A549 (cell line): Measurements from ENCODE around the gene MCM5. TPM values are rescaled to one million over a fixed set of nuclear protein-coding genes. Genes with fewer than 3 reads are reported as not detected.

Experiments used
- ATAC-seq, 2 experiments: fragments of 200-7000 bp in 1 of 2; fragments of >200 bp in 1 of 2; cut with Nextera tagmentation in 1 of 2; cut with Tn5 transposase in 1 of 2; 3 replicates each; pipeline versions ENCODE4 v1.8.0 to v1.9.1; 2018 to 2020; ENCODE audit warnings: mild to moderate bottlenecking in 1 of 2, moderate library complexity in 1 of 2
- CTCF ChIA-PET: fragments of 300-600 bp; sonication (Branson Sonifier 250); formaldehyde crosslinking; extraction: SDS; loops from one replicate; lab custom pipeline; 2021; ENCODE audit warnings: antibody characterized with exemption, inconsistent platforms; lab: Yijun Ruan, JAX
- POLR2A ChIA-PET: fragments of 350-600 bp; formaldehyde crosslinking; extraction: SDS; loops from one replicate; lab custom pipeline; 2021; ENCODE audit warnings: antibody characterized with exemption, inconsistent platforms; lab: Yijun Ruan, JAX
- DNase-seq, 2 experiments: peaks; one replicate each; pipeline versions ENCODE4 v3.0.0 to v3.0.0-alpha.2; 2011 to 2016; ENCODE audit warnings: low read depth in 1 of 2, low spot score in 1 of 2
- FAIRE-seq: peaks from 2 replicates; lab custom pipeline; 2011; peaks lifted over from hg19 to GRCh38; lab: Jason Lieb, UNC
- H3K27ac ChIP-seq, 2 experiments: fragments of >200 bp; sonication (Bioruptor Twin); formaldehyde crosslinking; 3 replicates each; pipeline ENCODE4 v1.5.1; 2016 to 2017
- H3K4me1 ChIP-seq: fragments of >200 bp; sonication (Bioruptor Twin); formaldehyde crosslinking; 3 replicates; pipeline ENCODE4 v1.6.1; 2016
- H3K4me2 ChIP-seq: fragments of >200 bp; sonication (Bioruptor Twin); formaldehyde crosslinking; 3 replicates; pipeline ENCODE4 v1.6.1; 2016
- H3K4me3 ChIP-seq: fragments of >200 bp; sonication (Bioruptor Twin); formaldehyde crosslinking; 3 replicates; pipeline ENCODE4 v1.5.1; 2016
- H3K9me3 ChIP-seq: fragments of >200 bp; sonication (Bioruptor Twin); formaldehyde crosslinking; 3 replicates; pipeline ENCODE4 v1.6.1; 2016
- CBX2 ChIP-seq: fragments of 200-600 bp; sonication (generic); IDR thresholded peaks from 2 replicates; pipeline ENCODE4 v1.6.1; 2016; ENCODE audit warnings: low read depth, mild to moderate bottlenecking, borderline replicate concordance
- CBX8 ChIP-seq: fragments of 200-600 bp; sonication (generic); IDR thresholded peaks from 2 replicates; pipeline ENCODE4 v1.6.1; 2016
- CEBPB ChIP-seq, 2 experiments: fragments of >200 bp in 1 of 2; sonication (Bioruptor Twin) in 1 of 2; formaldehyde crosslinking in 1 of 2; IDR thresholded peaks; 2 replicates each; pipeline ENCODE4 v1.6.1; 2012 to 2016
- CHD4 ChIP-seq: fragments of 200-600 bp; sonication (generic); IDR thresholded peaks from 2 replicates; pipeline ENCODE4 v1.6.1; 2016; ENCODE audit warnings: antibody characterized with exemption, mild to moderate bottlenecking, borderline replicate concordance
- E2F6 ChIP-seq: IDR thresholded peaks from 2 replicates; pipeline ENCODE4 v1.6.1; 2012; ENCODE audit warnings: low read depth, borderline replicate concordance
- EHF ChIP-seq: fragments of 250-450 bp; sonication (Bioruptor Pico); IDR thresholded peaks from 2 replicates; pipeline ENCODE4 v1.5.0; 2020; ENCODE audit warnings: mild to moderate bottlenecking
- EHMT2 ChIP-seq: fragments of 200-600 bp; sonication (generic); IDR thresholded peaks from 2 replicates; pipeline ENCODE4 v1.6.1; 2016; ENCODE audit warnings: antibody characterized with exemption, low read depth, mild to moderate bottlenecking, moderate library complexity
- ELK1 ChIP-seq: fragments of 150-350 bp; IDR thresholded peaks from 2 replicates; pipeline ENCODE4 v1.6.1; 2014; ENCODE audit warnings: low read depth, mild to moderate bottlenecking, low read length
- EP300 ChIP-seq, 2 experiments: fragments of >200 bp; sonication (Bioruptor Twin); formaldehyde crosslinking; IDR thresholded peaks; 2 replicates in 1 of 2; 3 replicates in 1 of 2; pipeline ENCODE4 v1.6.1; 2016 to 2017
- ESRRA ChIP-seq: fragments of 150-350 bp; IDR thresholded peaks from 2 replicates; pipeline ENCODE4 v1.6.1; 2014; ENCODE audit warnings: mild to moderate bottlenecking, low read length, borderline replicate concordance
- FOSB ChIP-seq: fragments of 250-450 bp; sonication (Bioruptor Pico); IDR thresholded peaks from 2 replicates; pipeline ENCODE4 v1.5.0; 2020; ENCODE audit warnings: mild to moderate bottlenecking, moderate library complexity
- FOSL2 ChIP-seq, 2 experiments: fragments of 450-650 bp in 1 of 2; fragments of >200 bp in 1 of 2; sonication (Bioruptor Twin) in 1 of 2; formaldehyde crosslinking; IDR thresholded peaks; 2 replicates each; pipeline versions ENCODE4 v1.5.0 to v1.6.1; 2016 to 2020; ENCODE audit warnings: mild to moderate bottlenecking in 1 of 2, moderate library complexity in 1 of 2
- FOXS1 ChIP-seq: fragments of 250-450 bp; sonication (Bioruptor Pico); IDR thresholded peaks from 2 replicates; pipeline ENCODE4 v1.5.0; 2020; ENCODE audit warnings: mild to moderate bottlenecking, moderate library complexity
- HMGXB4 ChIP-seq: fragments of 250-450 bp; sonication (Bioruptor Pico); IDR thresholded peaks from 2 replicates; pipeline ENCODE4 v1.5.0; 2021; ENCODE audit warnings: mild to moderate bottlenecking, moderate library complexity, borderline replicate concordance
- JUN ChIP-seq, 2 experiments: fragments of >200 bp; sonication (Bioruptor Twin); formaldehyde crosslinking; IDR thresholded peaks; 2 replicates in 1 of 2; 3 replicates in 1 of 2; pipeline ENCODE4 v1.6.1; 2016 to 2017
- KDM5A ChIP-seq: fragments of 200-600 bp; sonication (generic); IDR thresholded peaks from 2 replicates; pipeline ENCODE4 v1.6.1; 2016; ENCODE audit warnings: antibody characterized with exemption, mild to moderate bottlenecking
- MAZ ChIP-seq: fragments of 150-350 bp; IDR thresholded peaks from 2 replicates; pipeline ENCODE4 v1.6.1; 2014; ENCODE audit warnings: antibody characterized with exemption, low read depth, low read length, borderline replicate concordance
- MYC ChIP-seq: IDR thresholded peaks from 2 replicates; pipeline ENCODE4 v1.6.1; 2012; ENCODE audit warnings: mild to moderate bottlenecking, inconsistent platforms, low read length, improper control_type of control experiment, borderline replicate concordance
- NFE2L2 ChIP-seq: fragments of 150-350 bp; conservative IDR thresholded peaks from 2 replicates; pipeline ENCODE4 v1.6.1; 2014; ENCODE audit warnings: low read length
- NR3C1 ChIP-seq: fragments of >200 bp; sonication (Bioruptor Twin); formaldehyde crosslinking; IDR thresholded peaks from 3 replicates; pipeline ENCODE4 v1.6.1; 2017
- PBX3 ChIP-seq: IDR thresholded peaks from 2 replicates; pipeline ENCODE4 v1.6.1; 2012
- POLR2AphosphoS2 ChIP-seq: conservative IDR thresholded peaks from 2 replicates; pipeline ENCODE4 v1.6.1; 2012; ENCODE audit warnings: low read length, improper control_type of control experiment, inconsistent platforms
- RAD21 ChIP-seq, 2 experiments: fragments of >200 bp in 1 of 2; sonication (Bioruptor Twin) in 1 of 2; formaldehyde crosslinking in 1 of 2; IDR thresholded peaks in 1 of 2; conservative IDR thresholded peaks in 1 of 2; 2 replicates in 1 of 2; 3 replicates in 1 of 2; pipeline ENCODE4 v1.6.1; 2012 to 2018; ENCODE audit warnings: inconsistent platforms in 1 of 2
- RCOR1 ChIP-seq: fragments of 150-350 bp; IDR thresholded peaks from 2 replicates; pipeline ENCODE4 v1.6.1; 2014; ENCODE audit warnings: antibody characterized with exemption, low read length, low read depth
- RFX5 ChIP-seq: fragments of 450-650 bp; IDR thresholded peaks from 2 replicates; pipeline ENCODE4 v1.7.1; 2014; ENCODE audit warnings: antibody characterized with exemption, mild to moderate bottlenecking, moderate library complexity
- RNF2 ChIP-seq: fragments of 200-600 bp; sonication (generic); IDR thresholded peaks from 2 replicates; pipeline ENCODE4 v1.6.1; 2016; ENCODE audit warnings: low read depth, mild to moderate bottlenecking, antibody characterized with exemption, moderate library complexity, borderline replicate concordance
- TP53 ChIP-seq: fragments of 250-450 bp; sonication (Bioruptor Pico); IDR thresholded peaks from 2 replicates; pipeline ENCODE4 v1.5.0; 2021; ENCODE audit warnings: mild to moderate bottlenecking, moderate library complexity
- USF2 ChIP-seq: fragments of 450-650 bp; IDR thresholded peaks from 2 replicates; pipeline ENCODE4 v1.6.1; 2014; ENCODE audit warnings: antibody characterized with exemption
- ZSCAN20 ChIP-seq: fragments of 250-450 bp; sonication (Bioruptor Pico); IDR thresholded peaks from 2 replicates; pipeline ENCODE4 v1.8.0; 2022; ENCODE audit warnings: mild to moderate bottlenecking, moderate library complexity
- WGBS: methylation state at CpG from one replicate; pipeline ENCODE4 v1.1.6; 2017; ENCODE audit errors: missing lambda C conversion rate; 5-methylcytosine and 5-hydroxymethylcytosine counted together
- polyA plus RNA-seq, 4 experiments: library from polyadenylated mRNA; depleted of rRNA in 3 of 4; stranded (reverse); fragments of >200 nt; fragmentation: RNase III in 1 of 4; extraction: RNeasy Plus Mini Kit Qiagen cat#74134 plus additional on column Dnase treatment in 1 of 4; gene quantifications; 2 replicates in 3 of 4; 3 replicates in 1 of 4; pipeline ENCODE4 v1.2.3, GENCODE V29; 2011 to 2017

Gene MCM5
- polyA plus RNA-seq, 2 of the 4 experiments (the other 2 are of a cell fraction) = 50.2 to 94.4 TPM

GRCh38 chr22:35450824-35451569 is 51.1 kb downstream of the MCM5 start:
- H3K4me3 ChIP-seq = no peak overlapping the region
- no peak for DNase-seq
- no peaks in the 10 kb centered on the region for H3K9me3 ChIP-seq
- TF ChIP-seq PBX3 (no peak), NR3C1 (no peak), ZSCAN20 (CRISPR knock-in tag) (no peak), CHD4 (no peak), FOSB (CRISPR knock-in tag) (no peak), CEBPB (IDR thresholded peaks at IDR 0.05) (no peak), MYC (no peak), CBX8 (no peak), EP300 (IDR thresholded peaks at IDR 0.05) (no peak), CBX2 (no peak), EHMT2 (no peak), RFX5 (no peak), MAZ (no peak), USF2 (no peak), ELK1 (no peak), EHF (CRISPR knock-in tag) (no peak)
- no peak overlapping the region for H3K27ac ChIP-seq
- FAIRE-seq = no peak
- H3K4me2 ChIP-seq = no peak overlapping the region
- ChIA-PET CTCF (no interaction called here), POLR2A (no interaction called here)
- WGBS = 86% methylated on average over 16 of the region's 18 CpGs
- ATAC-seq = no peak
- H3K4me1 ChIP-seq = peaks cover 17% of the 10 kb centered on the region

- CTCF ChIA-PET = no interaction called here
- ATAC-seq (no peak), FAIRE-seq (no peak), DNase-seq (no peak)
- no peak overlapping the region for H3K4me3 ChIP-seq
- H3K4me2 ChIP-seq = no peak overlapping the region
- H3K9me3 ChIP-seq = no peaks in the 10 kb centered on the region
- H3K27ac ChIP-seq = no peak overlapping the region
- TF ChIP-seq MAZ = no peak
- TF ChIP-seq ESRRA = no peak
- no peak for TF ChIP-seq FOSL2 (IDR thresholded peaks at IDR 0.05)
- no peak for TF ChIP-seq FOSL2 (CRISPR knock-in tag; IDR thresholded peaks at IDR 0.05)
- TF ChIP-seq CHD4 = no peak
- TF ChIP-seq CBX8 = no peak
- TF ChIP-seq KDM5A = no peak
- WGBS = 91% methylated on average over 7 of the region's 7 CpGs
- POLR2A ChIA-PET = no interaction called here
- H3K4me1 ChIP-seq = peaks cover 11% of the 10 kb centered on the region; the same call in 2 of the 3 replicates
These were observed 51.7 kb downstream of the MCM5 start for GRCh38 chr22:35451592-35451991.

- H3K4me3 ChIP-seq = no peak overlapping the region
- WGBS = 89% methylated on average over 15 of the region's 15 CpGs
- CTCF ChIA-PET = no interaction called here
- FAIRE-seq (no peak), ATAC-seq (no peak), DNase-seq (no peak)
- no peak overlapping the region for H3K27ac ChIP-seq
- H3K9me3 ChIP-seq = no peaks in the 10 kb centered on the region
- H3K4me2 ChIP-seq = no peak overlapping the region
- peaks cover 5% of the 10 kb centered on the region; the same call in 1 of the 3 replicates for H3K4me1 ChIP-seq
- POLR2A ChIA-PET = no interaction called here
- TF ChIP-seq FOSL2 (IDR thresholded peaks at IDR 0.05) (no peak), FOSL2 (CRISPR knock-in tag; IDR thresholded peaks at IDR 0.05) (no peak), E2F6 (no peak), JUN (IDR thresholded peaks at IDR 0.05) (no peak), FOXS1 (CRISPR knock-in tag) (no peak), RCOR1 (no peak), RFX5 (no peak), HMGXB4 (CRISPR knock-in tag) (no peak), RNF2 (no peak), POLR2AphosphoS2 (no peak), NFE2L2 (no peak), RAD21 (conservative IDR thresholded peaks at IDR 0.05 in 1 of 2, IDR thresholded peaks at IDR 0.05 in 1 of 2) (no peak), TP53 (CRISPR knock-in tag) (no peak), EHF (CRISPR knock-in tag) (no peak)
These were observed 52.4 kb downstream of the MCM5 start for GRCh38 chr22:35452351-35452781.
